Activated CD8-positive, alpha-beta memory T cell treated with anti-CD3 and anti-CD28 coated beads for 4 hours (primary cell): ENCODE results near the gene URI1.

Experiments
- DNase-seq, 2 donors: peaks; one replicate each; pipeline ENCODE4 v3.0.0-alpha.2; 2020; ENCODE audit warnings: low read depth in 2 of 2

URI1 gene

DNA sequence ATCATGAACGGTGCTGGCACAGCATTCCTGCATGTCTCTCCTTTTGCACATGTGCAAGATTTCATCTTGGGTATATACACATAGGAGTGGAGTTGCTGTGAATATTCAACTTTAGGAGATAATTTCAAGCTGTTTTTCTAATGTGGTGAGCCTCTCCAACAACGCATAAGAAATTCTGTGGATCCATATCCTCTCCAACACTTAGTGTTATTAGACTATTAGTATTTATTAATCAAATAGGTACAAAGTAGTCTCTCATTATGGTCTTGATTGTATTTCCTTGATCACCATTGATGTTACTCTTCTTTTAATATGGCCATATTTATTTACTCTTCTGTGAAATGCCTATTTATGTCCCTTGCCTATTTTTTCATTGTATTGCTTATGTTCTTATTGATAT lies 114.5 kb downstream of the URI1 start:
- DNase-seq = no peak

DNA sequence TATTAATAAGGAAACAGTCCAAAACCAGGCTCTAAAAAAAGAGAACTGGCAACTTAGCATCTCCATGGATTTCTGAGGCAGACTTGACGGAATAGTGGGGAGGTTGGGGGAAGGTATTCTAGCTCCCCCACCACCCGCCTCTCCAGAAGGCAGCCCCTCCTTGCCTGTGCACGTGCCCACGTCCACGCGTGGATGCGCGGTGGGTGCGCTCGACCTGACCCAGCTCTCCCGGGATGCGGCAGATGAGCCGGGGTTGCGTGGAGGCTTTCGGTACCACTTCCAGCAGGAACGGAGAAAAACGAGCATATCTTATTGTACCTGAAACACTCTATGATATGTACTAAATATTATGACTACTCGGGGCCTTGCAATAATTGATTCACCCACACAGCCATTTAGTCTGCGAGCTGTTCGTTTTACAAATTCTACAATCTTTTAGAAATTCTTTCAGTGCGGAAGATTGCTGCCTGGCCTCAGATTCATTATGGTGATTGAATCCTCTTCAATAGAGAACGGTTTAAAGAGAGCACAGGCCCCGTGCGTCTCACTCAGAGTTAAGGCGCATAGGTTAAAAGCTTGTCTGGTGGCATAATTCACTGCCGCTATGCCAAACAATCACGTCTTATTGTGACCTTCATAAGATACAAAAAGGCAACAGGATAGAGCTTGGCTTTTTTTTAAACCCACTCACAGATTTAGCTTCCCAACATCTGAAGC lies 117.9 kb downstream of the URI1 start:
- DNase-seq = no peak

GRCh38 chr19:30060531-30061222 lies 118.6 kb downstream of the URI1 start:
- no peak for DNase-seq

GRCh38 chr19:30061223-30062064 lies 119.4 kb downstream of the URI1 start:
- no peak for DNase-seq

GRCh38 chr19:30062065-30062906 lies 120.2 kb downstream of the URI1 start:
- no peak for DNase-seq

DNA sequence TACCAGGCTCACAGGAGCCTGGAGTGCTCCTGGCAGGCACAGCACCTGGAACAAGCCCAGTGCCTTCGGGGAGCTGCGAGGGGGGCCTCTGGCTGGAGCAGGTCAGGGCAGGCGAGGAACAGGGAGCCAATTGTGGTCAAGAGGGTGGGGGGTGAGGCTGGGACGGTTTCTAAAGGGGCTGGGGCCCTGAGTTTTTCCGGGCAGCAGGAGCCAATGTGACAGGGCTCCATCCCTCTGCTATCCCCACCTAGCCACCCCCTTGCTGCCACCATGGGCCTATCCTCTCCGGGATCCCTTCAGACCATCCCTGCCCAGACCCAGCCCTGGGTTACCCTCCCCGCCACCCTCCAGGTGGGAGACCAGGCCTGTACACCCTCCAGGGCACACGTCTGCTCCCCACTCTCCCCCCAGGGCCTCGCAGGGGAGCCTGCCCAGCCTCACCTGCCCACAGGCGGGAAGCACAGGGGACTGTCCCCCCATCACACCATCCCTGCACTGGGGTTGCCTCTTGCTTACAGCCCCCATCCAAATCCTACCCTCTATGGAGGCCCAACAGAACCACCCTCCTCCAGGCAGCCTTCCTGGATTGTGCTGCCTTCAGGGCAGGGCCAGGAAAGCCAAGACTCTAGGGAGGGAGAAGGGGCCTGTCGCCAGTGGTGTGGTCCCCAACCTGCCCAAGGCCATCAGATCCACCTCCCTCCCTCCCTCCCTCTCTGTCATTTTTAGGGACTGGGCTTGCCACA lies 121.0 kb downstream of the URI1 start:
- no peak for DNase-seq

- no peak for DNase-seq
Measured at GRCh38 chr19:30063650-30064347, 121.8 kb downstream of the URI1 start.

- DNase-seq = no peak
Measured at GRCh38 chr19:30064348-30064699, 122.3 kb downstream of the URI1 start.

- no peak for DNase-seq
Measured at GRCh38 chr19:30064771-30065494, 122.9 kb downstream of the URI1 start.

DNA sequence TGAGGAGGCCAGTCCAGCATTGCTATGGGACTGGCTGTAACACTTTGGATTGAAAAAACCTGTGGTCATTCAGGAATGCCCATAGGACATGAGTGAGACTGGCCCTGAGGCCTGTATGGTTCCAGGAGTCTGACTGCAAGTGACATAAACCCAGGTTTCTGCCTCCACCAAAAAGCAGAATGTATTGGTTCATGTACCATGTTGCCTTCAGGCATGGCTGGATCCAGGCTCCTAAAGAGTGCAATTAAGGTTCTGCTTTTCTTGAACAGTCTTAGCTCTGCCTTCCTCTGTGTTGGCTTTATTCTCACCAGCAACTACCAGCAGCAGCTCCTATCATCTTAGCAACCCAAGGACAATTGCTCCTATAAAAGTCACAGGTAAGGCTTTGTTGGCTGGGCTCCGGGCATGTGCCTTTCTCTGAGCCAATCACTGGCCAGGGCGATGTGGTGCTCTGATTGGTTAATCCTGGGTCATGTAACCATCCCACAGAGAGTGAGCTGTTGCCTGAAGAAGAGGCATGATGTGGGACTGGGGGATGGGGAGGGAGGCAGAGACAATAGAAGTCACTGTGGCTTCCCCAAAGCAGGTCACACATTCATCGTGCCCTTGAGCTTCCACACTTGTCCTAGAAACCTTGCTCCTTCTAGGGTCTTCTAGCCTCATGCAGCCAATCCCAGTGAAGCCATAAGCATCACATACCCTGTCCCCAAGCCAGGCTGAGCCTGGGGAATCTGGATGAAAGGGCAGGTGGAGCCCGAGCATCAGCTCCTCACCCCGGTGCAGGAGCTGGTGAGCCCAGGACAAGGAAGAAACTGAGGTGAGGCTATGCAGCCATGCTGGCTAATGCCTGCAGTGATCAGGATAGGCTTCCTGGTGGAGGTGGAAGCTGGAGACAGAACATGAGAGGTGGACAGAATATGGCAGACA lies 123.9 kb downstream of the URI1 start:
- no peak for DNase-seq
